GM19025 (cell line): Measurements from ENCODE around the gene PLAC8L1.
"Not testable (repeated sequence)": the region's sequence is repeated elsewhere in the genome, so short reads cannot be mapped to it uniquely, and the experiment has no call there.

Experiments used
- ATAC-seq: cut with Tn5 transposase; IDR thresholded peaks from one replicate; pipeline ENCODE4 v1.9.1; 2021; ENCODE audit warnings: mild to moderate bottlenecking, low read depth, moderate library complexity; ENCODE audit not compliant: unreplicated experiment

The PLAC8L1 gene, protein sequence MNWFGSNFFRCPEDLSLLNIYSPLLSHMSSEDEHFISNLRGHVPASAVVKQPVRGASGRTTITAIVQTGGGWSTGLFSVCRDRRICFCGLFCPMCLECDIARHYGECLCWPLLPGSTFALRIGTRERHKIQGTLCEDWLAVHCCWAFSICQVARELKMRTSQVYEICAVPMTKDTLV

DNA sequence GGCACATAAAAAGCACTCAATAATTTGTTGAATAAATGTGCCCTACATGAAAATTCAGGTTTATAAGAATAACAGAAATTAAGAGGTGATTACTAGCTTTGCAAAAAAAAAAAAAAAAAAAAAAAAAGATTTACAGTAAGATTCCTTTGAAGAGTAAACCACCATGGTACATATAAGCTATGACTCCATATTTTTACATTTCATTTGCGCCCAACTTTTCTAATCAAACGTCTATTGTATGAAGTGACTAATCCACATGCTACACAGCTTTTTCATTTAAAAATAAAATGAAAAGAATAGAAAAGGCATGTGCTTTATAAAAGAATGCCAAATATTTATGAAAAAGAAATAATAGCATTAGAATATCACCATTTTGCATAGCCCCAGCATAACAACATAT is at the start of gene PLAC8L1:
Gene PLAC8L1 (minus strand): TSS at position 101 of the 400 bp plus-strand sequence. CDS start 1,266 bp downstream, outside the sequence.
- no peak for ATAC-seq

DNA sequence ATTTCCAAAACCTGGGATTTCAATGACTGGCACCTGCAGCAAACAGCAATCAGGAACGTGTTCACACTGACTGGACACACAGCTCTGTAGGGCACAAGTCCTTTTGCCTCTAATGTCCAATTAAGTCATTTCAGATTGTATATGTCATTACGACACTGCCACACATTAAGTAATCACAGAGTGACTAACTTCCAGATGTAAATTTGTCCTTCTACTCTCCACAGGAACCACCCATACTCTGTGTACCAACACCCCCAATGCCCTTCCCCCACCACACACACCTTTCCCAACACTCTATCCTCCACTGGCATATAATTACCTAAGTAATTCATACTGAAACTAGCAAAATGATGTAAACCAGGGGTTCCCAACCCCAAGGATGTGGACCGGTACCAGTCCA is 46.6 kb upstream of the PLAC8L1 start:
- no peak for ATAC-seq

DNA sequence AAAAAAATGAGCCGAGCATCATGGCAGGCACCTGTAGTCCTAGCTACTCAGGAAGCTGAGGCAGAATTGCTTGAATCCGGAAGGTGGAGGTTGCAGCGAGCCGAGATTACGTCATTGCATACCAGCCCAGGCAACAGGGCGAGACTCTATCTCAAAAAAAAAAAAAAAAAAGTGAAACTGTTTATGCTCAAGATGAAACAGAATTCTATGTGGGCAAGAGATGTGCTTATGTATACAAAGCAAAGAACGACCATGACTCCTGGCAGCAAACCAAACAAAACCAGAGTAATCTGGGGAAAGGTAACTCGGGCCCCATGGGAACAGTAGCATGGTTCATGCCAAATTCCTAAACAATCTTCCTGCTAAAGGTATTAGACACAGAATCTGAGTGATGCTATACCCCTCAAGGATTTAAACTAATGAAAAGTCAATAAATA is 32.6 kb upstream of the PLAC8L1 start:
- ATAC-seq = no peak

DNA sequence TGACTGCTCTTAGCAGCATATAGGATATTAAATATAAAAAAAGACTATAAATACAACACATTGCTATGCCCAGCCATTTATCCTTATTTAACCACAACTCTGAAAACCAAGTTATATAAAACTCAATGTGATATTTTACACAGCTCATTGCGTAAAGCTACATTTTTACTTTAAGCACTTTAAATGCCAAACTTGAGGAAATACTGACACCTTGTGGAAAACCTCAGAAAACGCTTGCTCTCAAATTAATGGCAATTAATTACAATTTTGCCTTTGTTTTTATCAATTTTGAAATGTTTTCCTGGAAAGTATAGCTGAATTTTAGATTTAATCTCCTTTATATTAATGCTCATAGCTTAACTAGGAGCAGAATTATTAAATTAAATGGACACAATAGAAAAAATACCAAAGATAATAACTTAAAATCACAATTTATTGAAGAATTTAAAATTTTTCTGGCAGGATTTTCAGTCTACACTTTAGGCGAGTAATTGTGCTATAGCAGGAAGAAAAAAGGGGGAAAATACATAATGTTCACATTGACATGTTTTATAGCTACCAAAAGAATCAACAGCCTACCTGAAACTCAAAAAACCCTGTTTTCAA is 25.2 kb upstream of the PLAC8L1 start:
- ATAC-seq = no peak

DNA sequence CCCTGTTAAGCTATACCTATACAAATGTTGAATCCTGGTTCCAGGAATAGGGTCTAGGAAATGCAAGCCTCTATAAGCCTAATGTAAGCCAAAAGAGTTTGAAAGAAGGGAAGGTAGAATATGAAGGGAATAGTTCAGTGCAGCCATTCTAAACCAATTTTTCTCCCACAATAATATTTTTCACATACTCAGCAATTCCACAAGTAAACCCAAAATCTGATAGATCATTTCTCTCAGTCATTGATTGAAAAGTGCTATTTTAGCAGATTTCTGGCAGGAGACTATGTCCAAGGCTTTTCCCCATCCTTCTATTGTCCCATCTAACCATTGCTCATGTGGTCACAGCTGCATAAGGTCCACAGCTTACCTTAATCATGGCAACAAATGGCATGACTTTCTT is 20.7 kb upstream of the PLAC8L1 start:
- no peak for ATAC-seq

DNA sequence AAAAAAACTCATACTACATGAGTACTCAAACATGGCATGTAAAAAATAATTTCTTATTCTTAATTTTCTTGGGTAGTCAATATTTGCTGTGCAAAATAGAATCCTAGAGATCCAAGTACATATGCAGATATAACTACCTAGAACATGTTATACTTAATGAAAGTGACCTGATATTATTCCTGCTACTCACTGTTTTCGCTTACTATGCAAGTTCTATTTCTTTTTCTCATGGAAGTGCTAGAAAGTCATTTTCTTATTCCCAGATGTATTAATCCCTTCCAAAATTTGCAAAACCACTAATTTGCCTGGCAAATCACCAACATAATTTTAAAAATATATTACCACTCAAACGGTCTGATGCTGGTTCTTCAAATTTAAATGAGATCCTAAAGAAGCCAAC is 19.2 kb upstream of the PLAC8L1 start:
- no peak for ATAC-seq

DNA sequence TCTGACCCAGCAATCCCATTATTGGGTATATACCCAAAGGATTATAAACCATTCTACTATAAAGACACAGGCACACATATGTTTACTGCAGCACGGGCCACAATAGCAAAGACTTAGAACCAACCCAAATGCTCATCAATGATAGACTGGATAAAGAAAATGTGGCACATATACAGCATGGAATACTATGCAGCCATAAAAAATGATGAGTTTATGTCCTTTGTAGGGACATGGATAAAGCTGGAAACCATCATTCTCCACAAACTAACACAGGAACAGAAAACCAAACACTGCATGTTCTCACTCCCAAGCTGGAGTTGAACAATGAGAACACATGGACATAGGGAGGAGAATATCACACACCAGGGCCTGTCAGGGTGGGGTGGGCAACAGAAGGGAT is 16.1 kb upstream of the PLAC8L1 start:
- not testable (repeated sequence) for ATAC-seq

DNA sequence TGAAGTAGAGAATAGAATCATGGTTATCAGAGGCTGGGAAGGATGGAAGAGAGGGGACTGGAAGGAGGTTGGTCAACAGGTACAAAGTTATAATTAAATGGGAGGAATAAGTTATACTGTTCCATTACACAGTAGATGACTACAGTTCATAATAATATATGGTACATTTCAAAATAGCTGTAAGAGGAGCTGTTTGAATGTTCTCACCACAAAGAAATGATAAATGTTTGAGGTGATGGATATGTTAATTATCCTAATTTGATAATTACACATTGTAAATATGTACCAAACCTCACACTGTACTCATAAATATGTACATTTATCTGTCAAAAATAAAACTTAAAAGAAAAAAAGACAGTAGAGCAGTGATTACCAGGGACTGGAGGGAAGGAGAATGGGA is 12.9 kb upstream of the PLAC8L1 start:
- ATAC-seq = no peak

DNA sequence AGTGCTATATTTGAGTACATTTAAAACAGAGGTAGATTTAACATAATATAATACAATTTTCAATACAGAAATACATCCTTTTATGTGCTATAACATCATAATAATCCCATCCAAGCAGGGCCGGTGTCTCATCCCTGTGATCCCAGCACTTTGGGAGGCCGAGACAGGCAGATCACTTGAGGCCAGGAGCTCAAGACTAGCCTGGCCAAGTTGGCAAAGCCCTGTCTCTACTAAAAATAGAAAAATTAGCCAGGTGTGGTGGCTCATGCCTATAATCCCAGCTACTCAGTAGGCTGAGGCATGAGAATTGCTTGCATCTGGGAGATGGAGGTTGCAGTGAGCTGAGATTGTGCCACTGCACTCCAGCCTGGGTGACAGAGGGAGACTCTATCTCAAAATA is 11.8 kb upstream of the PLAC8L1 start:
- ATAC-seq = not testable (repeated sequence)

DNA sequence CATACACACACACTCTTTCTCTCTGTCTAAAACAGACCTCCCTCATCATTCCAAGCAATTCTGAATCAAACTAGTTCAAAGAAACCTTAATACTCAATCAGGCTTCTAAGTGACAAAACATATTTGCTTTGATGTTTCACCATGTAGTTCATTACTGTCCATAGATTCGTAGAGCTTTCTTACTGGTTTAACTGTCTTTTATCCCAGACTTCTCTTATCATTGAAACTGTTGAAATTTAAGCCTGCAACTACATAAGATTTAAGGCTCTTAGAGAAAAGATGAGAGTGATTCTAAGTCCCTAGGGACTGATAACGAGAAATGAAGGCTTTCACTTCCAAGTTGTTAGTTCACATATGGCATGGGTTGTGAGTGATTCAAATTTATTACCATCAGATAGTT is 11.0 kb upstream of the PLAC8L1 start:
- ATAC-seq = no peak

DNA sequence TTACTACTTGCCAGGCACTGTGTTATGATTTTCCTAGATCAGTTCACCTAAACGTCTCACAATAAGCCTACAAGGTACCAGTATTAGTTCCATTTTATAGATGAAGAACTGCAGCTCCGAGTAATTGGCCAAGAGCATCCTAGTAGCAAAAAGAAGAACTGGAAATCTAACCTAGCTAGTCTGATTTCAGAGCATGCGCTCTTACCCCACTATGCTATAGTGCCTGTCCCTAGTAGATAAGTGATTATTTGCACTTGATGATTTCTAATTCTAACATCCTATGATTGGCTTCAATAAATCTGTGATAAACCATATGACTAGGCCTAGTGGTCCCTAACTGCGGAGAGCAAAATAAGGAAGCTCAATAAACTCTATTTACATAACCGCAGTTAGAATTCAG is 7.1 kb upstream of the PLAC8L1 start:
- no peak for ATAC-seq

DNA sequence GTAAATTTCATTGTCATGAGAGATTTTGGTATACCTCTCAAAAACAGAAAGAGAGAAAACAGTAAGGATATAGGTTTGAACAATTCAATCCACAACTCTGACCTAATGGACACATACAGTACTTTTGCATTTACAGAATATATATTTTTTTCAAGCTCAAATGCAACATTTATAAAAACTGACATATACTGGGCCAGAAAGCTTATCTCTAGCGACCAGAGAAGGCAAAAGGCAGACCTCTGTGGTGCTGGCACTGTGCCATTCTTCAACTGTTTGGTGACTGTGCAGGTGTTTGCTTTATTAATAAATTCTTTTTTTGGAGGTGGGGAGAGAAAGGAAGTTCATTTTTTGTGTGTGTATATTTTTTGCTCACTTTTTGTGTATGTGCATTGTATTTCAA is 6.0 kb upstream of the PLAC8L1 start:
- no peak for ATAC-seq

DNA sequence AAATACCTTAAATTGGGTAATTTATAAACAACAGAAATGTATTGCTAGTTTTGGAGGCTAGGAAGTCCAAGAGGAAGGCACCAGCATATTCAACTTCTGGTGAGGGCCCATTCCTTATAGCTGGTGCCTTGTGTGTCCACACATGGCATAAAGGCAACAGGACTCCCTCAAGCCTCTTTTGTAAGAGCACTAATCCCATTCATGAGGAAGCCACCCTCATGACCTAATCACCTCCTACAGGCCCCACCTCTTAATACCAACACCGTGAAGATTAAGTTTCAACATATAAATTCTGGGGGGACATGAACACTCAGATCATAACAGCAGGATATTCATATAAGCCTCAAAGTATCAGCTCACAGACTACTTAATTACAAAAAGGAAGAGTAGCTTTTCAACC is 4.0 kb upstream of the PLAC8L1 start:
- ATAC-seq = no peak

DNA sequence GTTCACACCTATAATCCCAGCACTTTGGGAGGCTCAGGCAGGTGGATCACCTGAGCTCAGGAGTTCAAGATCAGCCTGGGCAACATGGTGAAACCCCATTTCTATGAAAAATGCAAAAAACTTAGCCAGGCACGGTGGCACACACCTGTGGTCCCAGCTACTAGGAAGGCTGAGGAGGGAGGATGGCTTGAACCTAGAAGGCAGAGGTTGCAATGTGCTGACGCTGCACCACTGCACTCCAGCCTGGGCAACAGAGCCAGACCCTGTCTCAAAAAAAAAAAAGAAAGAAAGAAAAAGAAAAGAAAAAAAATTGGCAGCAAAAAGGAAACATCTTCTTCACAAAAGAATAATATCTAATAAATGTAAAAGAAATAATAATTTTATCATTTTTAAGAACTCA is 3.5 kb upstream of the PLAC8L1 start:
- ATAC-seq = not testable (repeated sequence)

DNA sequence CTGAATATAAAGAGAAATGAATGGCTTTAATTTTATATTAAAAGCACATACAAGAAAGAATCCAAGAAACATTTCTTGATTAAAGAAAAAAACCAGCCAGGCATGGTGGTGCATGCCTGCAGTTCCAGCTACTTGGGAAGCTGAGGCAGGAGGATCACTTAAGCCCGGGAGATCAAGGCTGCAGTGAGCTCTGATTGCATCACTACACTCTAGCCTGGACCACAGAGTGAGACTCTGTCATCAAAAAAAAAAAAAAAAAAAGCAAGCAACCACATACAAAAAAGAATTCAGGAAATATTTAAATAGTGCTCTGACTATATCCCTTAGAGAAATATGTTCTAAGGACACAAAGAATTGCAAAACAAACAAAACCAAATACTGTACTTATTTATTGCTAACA is 2.5 kb upstream of the PLAC8L1 start:
- no peak for ATAC-seq

DNA sequence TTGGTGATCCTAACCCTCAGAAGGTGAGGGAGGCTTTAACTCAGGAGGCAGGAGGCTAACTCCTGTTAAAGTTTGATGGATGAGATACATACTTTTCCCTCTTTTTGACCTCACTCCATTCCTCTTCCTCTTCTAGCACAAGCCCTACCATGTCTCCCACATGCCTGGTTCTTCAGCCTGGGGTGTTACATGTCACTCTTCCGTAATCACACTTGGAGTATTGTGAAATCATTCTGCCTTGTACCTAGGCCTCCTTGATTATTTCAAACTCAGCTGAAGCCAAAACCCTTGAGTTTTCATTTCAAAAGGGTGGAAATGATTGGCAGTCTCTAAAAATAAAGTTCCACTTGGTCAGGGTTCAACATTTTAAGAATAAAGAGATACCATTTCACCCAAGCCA is 1.8 kb downstream of the PLAC8L1 start:
- ATAC-seq = no peak

DNA sequence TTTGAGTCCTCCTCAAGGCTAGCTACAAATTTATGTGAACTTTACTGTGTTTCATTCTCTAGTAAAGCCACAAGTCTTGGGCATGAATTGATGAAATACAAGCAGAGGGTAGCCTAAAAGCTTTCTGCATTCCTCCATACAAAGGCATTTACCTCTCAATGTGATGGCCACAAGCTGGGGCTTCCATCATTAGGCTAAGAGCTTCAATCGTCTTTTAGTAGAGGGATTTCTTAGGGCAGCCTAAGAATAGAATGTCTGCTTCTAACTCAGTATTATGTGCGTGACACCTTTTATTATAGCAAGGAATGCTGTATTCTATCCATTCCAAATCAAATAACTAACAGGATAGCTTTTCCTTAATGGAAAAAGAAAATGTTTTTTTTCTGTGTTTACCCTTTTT is 3.7 kb downstream of the PLAC8L1 start:
- no peak for ATAC-seq

DNA sequence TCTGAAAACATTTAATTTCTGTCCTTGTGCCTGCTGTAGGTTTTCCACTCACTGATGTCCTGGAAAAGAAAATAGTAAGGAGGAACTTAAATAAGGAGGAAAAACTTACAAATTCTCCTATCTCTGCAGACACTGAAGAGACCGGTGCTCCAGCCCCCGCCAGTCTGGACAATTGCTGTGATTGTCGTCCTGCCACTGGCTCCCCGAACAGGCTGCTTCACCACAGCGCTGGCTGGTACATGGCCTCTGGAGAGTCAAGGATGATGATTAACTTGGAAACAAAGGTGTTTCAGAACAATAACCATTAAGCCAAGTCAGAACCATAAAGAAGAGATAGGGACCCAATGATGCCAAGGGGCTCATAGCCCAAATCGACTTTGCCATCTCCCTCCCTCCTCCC is 7.3 kb downstream of the PLAC8L1 start:
- no peak for ATAC-seq

DNA sequence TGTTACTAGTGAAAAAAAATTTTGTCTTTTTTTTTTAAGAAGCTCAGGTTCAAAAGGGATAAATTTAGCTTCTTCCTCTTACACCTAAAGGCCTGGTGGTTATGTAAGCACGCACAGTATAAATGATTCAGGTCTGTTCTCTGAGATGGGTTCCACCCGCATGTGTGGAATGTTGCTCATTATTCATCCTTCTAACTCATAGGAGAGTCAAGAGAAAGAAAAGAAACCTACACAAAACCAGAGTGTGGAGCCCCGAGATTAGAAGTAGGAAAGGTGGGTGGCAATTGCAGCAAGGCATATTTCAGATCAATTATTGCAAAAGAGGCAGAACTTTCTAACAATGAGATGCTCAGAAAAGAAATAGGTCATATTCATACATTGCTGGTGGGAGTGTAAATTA is 13.5 kb downstream of the PLAC8L1 start:
- ATAC-seq = no peak

DNA sequence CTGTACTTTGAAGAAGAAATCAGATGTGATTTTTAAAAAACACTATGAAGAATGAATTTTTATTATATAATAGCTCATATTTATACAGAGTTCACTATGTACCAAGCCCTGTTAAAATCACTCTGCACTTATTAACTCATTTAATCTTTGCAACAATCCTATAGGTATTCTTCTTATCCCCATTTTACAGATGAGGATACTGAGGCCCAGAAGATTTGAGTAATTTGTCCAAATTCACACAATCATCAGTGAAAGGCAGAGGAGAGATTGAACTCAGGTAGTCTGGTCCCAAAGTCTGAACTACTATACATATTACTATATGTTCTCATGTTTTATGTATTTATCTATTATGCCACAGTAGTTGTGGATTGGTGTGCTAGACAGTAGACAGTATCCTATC is 16.1 kb downstream of the PLAC8L1 start:
- no peak for ATAC-seq

DNA sequence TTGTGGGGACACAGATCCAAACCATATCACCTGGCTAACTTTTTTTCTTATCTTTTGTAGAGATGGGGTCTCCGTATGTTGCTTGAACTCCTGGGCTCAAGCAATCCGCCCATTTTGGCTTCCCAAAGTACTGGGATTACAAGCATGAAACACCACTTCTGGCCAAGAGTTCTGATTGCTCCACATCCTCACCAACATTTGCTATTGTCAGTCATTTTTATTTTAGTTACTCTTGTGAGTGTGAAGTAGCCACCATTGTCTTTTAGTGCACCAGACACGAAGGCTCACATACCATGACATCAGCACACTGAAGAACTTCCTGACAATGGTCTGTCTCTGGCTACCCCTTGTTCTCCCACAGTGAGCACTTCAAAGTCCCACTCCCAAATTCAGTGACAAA is 17.3 kb downstream of the PLAC8L1 start:
- ATAC-seq = no peak

DNA sequence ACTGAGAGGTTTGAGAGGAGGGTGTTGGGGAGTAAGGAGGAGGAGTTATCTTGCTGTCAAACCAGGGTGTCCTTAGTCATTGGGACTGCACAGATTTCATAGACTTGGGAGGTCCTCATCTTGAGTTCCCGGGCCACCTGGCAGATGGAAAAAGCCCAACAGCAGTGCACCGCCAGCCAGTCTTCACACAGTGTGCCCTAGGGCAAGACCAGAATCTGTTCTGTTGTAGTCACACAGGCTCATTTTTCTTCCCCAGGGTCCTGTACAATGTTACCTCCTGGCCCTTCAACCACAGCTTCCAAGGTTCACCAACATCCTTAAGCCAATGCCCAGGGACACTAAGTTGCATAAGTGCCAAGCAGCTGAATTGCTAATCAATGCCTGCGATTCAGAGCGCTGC is 21.0 kb downstream of the PLAC8L1 start:
- no peak for ATAC-seq

DNA sequence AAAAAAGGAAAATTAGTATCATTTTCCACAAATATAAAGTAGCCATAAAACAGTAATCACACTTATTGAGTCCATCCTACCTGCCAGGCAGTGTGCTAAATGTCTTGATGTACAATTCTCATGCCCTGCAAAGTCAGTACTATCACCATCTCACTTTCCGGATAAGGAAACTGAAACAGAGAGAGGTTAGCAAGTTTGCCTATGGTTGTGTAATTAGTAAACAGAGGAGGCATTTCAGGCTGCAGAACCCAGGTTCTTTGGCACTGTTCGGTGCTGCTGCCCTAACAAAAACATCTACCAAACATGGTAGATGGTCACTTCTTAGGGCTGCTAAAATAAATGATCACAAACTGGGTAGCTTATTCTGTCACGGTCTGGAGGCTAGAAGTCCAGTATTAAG is 22.6 kb downstream of the PLAC8L1 start:
- peak; percentile 93 for ATAC-seq
